ENCODE measurements around the gene BICDL2.
"Not testable (repeated sequence)": the region's sequence is repeated elsewhere in the genome, so short reads cannot be mapped to it uniquely, and the experiment has no call there.

BICDL2 gene

GRCh38 chr16:3065069-3065741, 28.5 kb upstream of the BICDL2 start, which contains the start of gene IL32:
Gene IL32 (plus strand): TSS chr16:3065640. CDS start chr16:3065812, 172 bp downstream.
- peak; percentile 59 for DNase-seq (ENCODE audit: low read depth)

GRCh38 chr16:3063625-3064386, 27.1 kb upstream of the BICDL2 start:
- DNase-seq (ENCODE audit: low read depth) = no peak

GRCh38 chr16:3062553-3062952, 25.8 kb upstream of the BICDL2 start:
- no peak for DNase-seq (ENCODE audit: low read depth)

- DNase-seq (ENCODE audit: low read depth) = no peak
Observed at GRCh38 chr16:3060339-3061127, 23.8 kb upstream of the BICDL2 start.

- no peak for DNase-seq (ENCODE audit: low read depth)
Observed at GRCh38 chr16:3059723-3060242, 23.0 kb upstream of the BICDL2 start.

GRCh38 chr16:3059041-3059722, 22.4 kb upstream of the BICDL2 start:
- peak; percentile 46 for DNase-seq (ENCODE audit: low read depth)

GRCh38 chr16:3058139-3059030, 21.6 kb upstream of the BICDL2 start:
- no peak for DNase-seq (ENCODE audit: low read depth)

- no peak for DNase-seq (ENCODE audit: low read depth)
Observed at GRCh38 chr16:3057181-3058138, 20.7 kb upstream of the BICDL2 start.

- no peak for DNase-seq (ENCODE audit: low read depth)
Observed at GRCh38 chr16:3056336-3057180, 19.8 kb upstream of the BICDL2 start.

- not testable (repeated sequence) for DNase-seq (ENCODE audit: low read depth)
Observed at GRCh38 chr16:3055734-3056115, 19.0 kb upstream of the BICDL2 start.

- no peak for DNase-seq (ENCODE audit: low read depth)
Observed at GRCh38 chr16:3054965-3055733, 18.4 kb upstream of the BICDL2 start.

GRCh38 chr16:3053330-3053710, 16.6 kb upstream of the BICDL2 start:
- DNase-seq (ENCODE audit: low read depth) = not testable (repeated sequence)

- not testable (repeated sequence) for DNase-seq (ENCODE audit: low read depth)
Observed at GRCh38 chr16:3052571-3053329, 16.0 kb upstream of the BICDL2 start.

GRCh38 chr16:3051494-3051893, 14.8 kb upstream of the BICDL2 start:
- DNase-seq (ENCODE audit: low read depth) = no peak

- DNase-seq (ENCODE audit: low read depth) = no peak
Observed at GRCh38 chr16:3051009-3051408, 14.3 kb upstream of the BICDL2 start.

GRCh38 chr16:3050487-3050886, 13.7 kb upstream of the BICDL2 start:
- DNase-seq (ENCODE audit: low read depth) = no peak

GRCh38 chr16:3049921-3050481, 13.3 kb upstream of the BICDL2 start:
- no peak for DNase-seq (ENCODE audit: low read depth)
